Right lobe of liver (tissue), 6 donors: ENCODE measurements around the gene MNAT1. TPM values are rescaled to one million over a fixed set of nuclear protein-coding genes. Genes with fewer than 3 reads are reported as not detected.

Source experiments
- ATAC-seq, 4 donors: fragments of 200-7000 bp; cut with Tn5 transposase; one replicate each; pipeline ENCODE4 v1.9.1; 2020; ENCODE audit warnings: mild to moderate bottlenecking in 4 of 4, moderate library complexity in 4 of 4
- DNase-seq, 3 donors: peaks; one replicate each; pipeline ENCODE4 v3.0.0-alpha.2; 2020
- H3K27ac ChIP-seq, 3 donors: fragments of 200-600 bp; one replicate each; pipeline ENCODE4 v1.8.0; 2022
- H3K27me3 ChIP-seq, 2 donors: fragments of 200-600 bp; one replicate each; pipeline ENCODE4 v1.8.0; 2022
- H3K36me3 ChIP-seq, 4 donors: fragments of 200-600 bp; sonication (generic) in 1 of 4; one replicate each; pipeline versions ENCODE4 v1.5.1 to v1.8.0; 2017 to 2022; ENCODE audit warnings: control low read depth in 1 of 4
- H3K4me1 ChIP-seq, 4 donors: fragments of 200-600 bp; sonication (generic) in 1 of 4; one replicate each; pipeline versions ENCODE4 v1.5.1 to v1.8.0; 2017 to 2022; ENCODE audit warnings: control low read depth in 1 of 4
- H3K4me3 ChIP-seq, 3 donors: fragments of 200-600 bp; one replicate each; pipeline ENCODE4 v1.8.0; 2022
- H3K9me3 ChIP-seq, 4 donors: fragments of 200-600 bp; sonication (generic) in 1 of 4; one replicate each; pipeline versions ENCODE4 v1.5.1 to v1.8.0; 2017 to 2022; ENCODE audit warnings: control low read depth in 1 of 4
- POLR2A ChIP-seq: fragments of 450-650 bp; IDR thresholded peaks from one replicate; pipeline ENCODE4 v1.6.1; 2017; ENCODE audit warnings: antibody characterized with exemption, mild to moderate bottlenecking
- WGBS: methylation state at CpG from one replicate; pipeline ENCODE4 v1.1.6; 2018; ENCODE audit warnings: low coverage, low lambda C conversion rate; ENCODE audit not compliant: insufficient coverage; ENCODE audit errors: missing lambda C conversion rate; 5-methylcytosine and 5-hydroxymethylcytosine counted together
- intact Hi-C, 2 donors: fragments of 100-400 bp; cut with DNase I; formaldehyde crosslinking; loops; one replicate each; pipeline versions ENCODE4 v1.11.2 to v1.14.1; 2022
- total RNA-seq, 6 experiments: library from RNA; depleted of rRNA in 2 of 6; stranded (reverse); fragments of >200 nt in 2 of 6; fragmentation: NEBNext Ultra II Directional in 3 of 6; extraction: Animal tissue kit (Norgen Biotek cat#: 25700) in 3 of 6; gene quantifications; one replicate each; pipeline versions ENCODE4 v1.1.0 to v1.2.4, GENCODE V29; 2016 to 2023
- TF ChIP-seq, protein P1 (sequence below), 4 donors: fragments of 200-600 bp in 3 of 4; fragments of 450-650 bp in 1 of 4; IDR thresholded peaks; one replicate each; pipeline versions ENCODE4 v1.5.1 to v1.8.0; 2016 to 2022; ENCODE audit warnings: antibody characterized with exemption in 4 of 4, mild to moderate bottlenecking in 2 of 4
- donor health status: DM: no; HTN: yes; CAD: no.
- donor health status: DM: no; HTN: no; CAD: no.
- donor health status: DM: no; HTN: no; CAD: no.
- donor health status: DM: no; HTN: yes; CAD: no.
- donor health status: DM: no; HTN: yes; CAD: no.

The MNAT1 gene
- total RNA-seq, 6 experiments from 2014 or later, result 10.5 to 15.2 (median 12.3) TPM

DNA sequence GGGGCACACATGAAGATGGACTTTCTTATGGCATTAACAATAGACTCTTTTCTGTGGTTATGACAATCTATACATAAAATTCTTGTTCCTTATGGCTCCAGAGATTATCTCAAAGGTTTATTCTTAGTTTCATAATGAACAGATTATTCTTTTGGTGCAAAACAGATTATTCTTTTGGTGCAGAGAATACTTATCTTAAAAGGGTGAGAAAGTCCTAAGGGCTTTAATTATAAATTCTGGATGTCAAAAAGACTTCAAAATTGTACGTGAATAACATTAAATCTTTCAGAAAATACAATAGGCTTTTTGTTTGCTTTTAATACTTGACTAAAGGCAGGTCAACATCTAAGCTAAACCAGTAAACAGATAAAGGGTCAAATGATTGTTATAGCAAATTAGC lies 69.3 kb downstream of the MNAT1 start:
- Histone ChIP-seq H3K27me3 (no peaks in the 10 kb centered on the region), H3K4me1 (no peaks in the 10 kb centered on the region), H3K27ac (no peak overlapping the region), H3K9me3 (no peaks in the 10 kb centered on the region), H3K36me3 (peaks cover 0 to 3% (median 0%) of the 10 kb centered on the region in 4 donors), H3K4me3 (no peak overlapping the region)
- intact Hi-C loops, result no loop called here
- no peak for ATAC-seq
- no peak for DNase-seq
- TF ChIP-seq, protein P1, sequence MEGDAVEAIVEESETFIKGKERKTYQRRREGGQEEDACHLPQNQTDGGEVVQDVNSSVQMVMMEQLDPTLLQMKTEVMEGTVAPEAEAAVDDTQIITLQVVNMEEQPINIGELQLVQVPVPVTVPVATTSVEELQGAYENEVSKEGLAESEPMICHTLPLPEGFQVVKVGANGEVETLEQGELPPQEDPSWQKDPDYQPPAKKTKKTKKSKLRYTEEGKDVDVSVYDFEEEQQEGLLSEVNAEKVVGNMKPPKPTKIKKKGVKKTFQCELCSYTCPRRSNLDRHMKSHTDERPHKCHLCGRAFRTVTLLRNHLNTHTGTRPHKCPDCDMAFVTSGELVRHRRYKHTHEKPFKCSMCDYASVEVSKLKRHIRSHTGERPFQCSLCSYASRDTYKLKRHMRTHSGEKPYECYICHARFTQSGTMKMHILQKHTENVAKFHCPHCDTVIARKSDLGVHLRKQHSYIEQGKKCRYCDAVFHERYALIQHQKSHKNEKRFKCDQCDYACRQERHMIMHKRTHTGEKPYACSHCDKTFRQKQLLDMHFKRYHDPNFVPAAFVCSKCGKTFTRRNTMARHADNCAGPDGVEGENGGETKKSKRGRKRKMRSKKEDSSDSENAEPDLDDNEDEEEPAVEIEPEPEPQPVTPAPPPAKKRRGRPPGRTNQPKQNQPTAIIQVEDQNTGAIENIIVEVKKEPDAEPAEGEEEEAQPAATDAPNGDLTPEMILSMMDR (IDR thresholded peaks at IDR 0.05), result no peak
- no peak for TF ChIP-seq POLR2A
- 85% methylated on average over 1 of the region's 1 CpG for WGBS

- ATAC-seq, result no peak
- intact Hi-C loops, result no loop called here
Measured at GRCh38 chr14:60805841-60806430, 71.4 kb downstream of the MNAT1 start.

GRCh38 chr14:60807247-60807646 lies 72.7 kb downstream of the MNAT1 start:
- intact Hi-C loops, result no loop called here
- TF ChIP-seq, protein P1 (IDR thresholded peaks at IDR 0.05), result no peak
- TF ChIP-seq POLR2A, result no peak
- H3K4me3 ChIP-seq, result no peak overlapping the region
- no peaks in the 10 kb centered on the region for H3K4me1 ChIP-seq
- no peak overlapping the region for H3K27ac ChIP-seq
- no peak for DNase-seq
- no peaks in the 10 kb centered on the region for H3K27me3 ChIP-seq
- no peaks in the 10 kb centered on the region for H3K9me3 ChIP-seq
- H3K36me3 ChIP-seq, result peaks cover 0 to 3% (median 0%) of the 10 kb centered on the region in 4 donors
- 100% methylated on average over 2 of the region's 2 CpGs for WGBS
- no peak for ATAC-seq

More at GRCh38 chr14:60805841-60806430, 71.4 kb downstream of the MNAT1 start:
- Histone ChIP-seq H3K9me3 (no peaks in the 10 kb centered on the region), H3K4me1 (no peaks in the 10 kb centered on the region), H3K27me3 (no peaks in the 10 kb centered on the region), H3K27ac (no peak overlapping the region), H3K36me3 (peaks cover 0 to 3% (median 0%) of the 10 kb centered on the region in 4 donors), H3K4me3 (no peak overlapping the region)
- WGBS, result 100% methylated on average over 1 of the region's 1 CpG
- no peak for DNase-seq
- TF ChIP-seq POLR2A, result no peak
- TF ChIP-seq, protein P1 (IDR thresholded peaks at IDR 0.05), result no peak

DNA sequence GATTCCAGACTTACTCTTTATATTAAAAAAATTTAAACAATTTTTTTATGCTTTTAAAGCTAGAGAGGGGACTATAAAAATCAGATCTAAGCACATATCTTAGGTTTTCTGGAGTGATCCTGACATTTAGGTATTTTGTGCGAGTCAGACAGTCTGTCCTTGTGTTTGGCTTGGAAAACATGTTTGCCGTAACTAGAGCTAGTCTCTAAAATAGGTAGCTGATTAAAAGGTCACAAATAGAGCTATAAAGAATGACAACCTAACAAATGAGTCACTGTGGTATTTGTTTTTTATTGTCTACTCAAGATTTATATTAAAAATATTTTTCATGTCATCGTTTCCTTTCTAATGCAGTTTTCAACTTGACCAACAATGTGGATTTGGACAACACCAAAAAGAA lies 73.4 kb downstream of the MNAT1 start:
- H3K27ac ChIP-seq, result no peak overlapping the region
- H3K36me3 ChIP-seq, result peaks cover 0 to 3% (median 0%) of the 10 kb centered on the region in 4 donors
- 98% methylated on average over 3 of the region's 3 CpGs for WGBS
- H3K9me3 ChIP-seq, result no peaks in the 10 kb centered on the region
- no peaks in the 10 kb centered on the region for H3K4me1 ChIP-seq
- DNase-seq, result no peak
- ATAC-seq, result no peak
- H3K4me3 ChIP-seq, result no peak overlapping the region
- no peaks in the 10 kb centered on the region for H3K27me3 ChIP-seq
- intact Hi-C loops, result no loop called here
- no peak for TF ChIP-seq POLR2A
- TF ChIP-seq, protein P1 (IDR thresholded peaks at IDR 0.05), result no peak
